Nephron (organoid): ENCODE data around the gene TLE3.

Source experiments
- H3K27ac Mint-ChIP-seq, 3 experiments: 2 replicates each; pipeline ENCODE4 v1.8.0; 2020; ENCODE audit warnings: mixed read lengths in 3 of 3, mild to moderate bottlenecking in 2 of 3, moderate library complexity in 1 of 3
- H3K27me3 Mint-ChIP-seq: 2 replicates; pipeline ENCODE4 v1.8.0; 2021; ENCODE audit warnings: low read depth, mild to moderate bottlenecking, moderate library complexity, mixed read lengths
- H3K36me3 Mint-ChIP-seq: 2 replicates; pipeline ENCODE4 v1.8.0; 2020; ENCODE audit warnings: low read depth, mixed read lengths
- H3K4me1 Mint-ChIP-seq: 2 replicates; pipeline ENCODE4 v1.8.0; 2020; ENCODE audit warnings: mixed read lengths
- H3K4me3 Mint-ChIP-seq, 3 experiments: 2 replicates each; pipeline ENCODE4 v1.8.0; 2020; ENCODE audit warnings: mild to moderate bottlenecking in 3 of 3, mixed read lengths in 3 of 3, moderate library complexity in 2 of 3
- H3K9me3 Mint-ChIP-seq: 2 replicates; pipeline ENCODE4 v1.8.0; 2020; ENCODE audit warnings: mixed read lengths
- CTCF ChIP-seq, 3 experiments: fragments of 200-600 bp; sonication (generic); IDR thresholded peaks; one replicate each; pipeline ENCODE4 v1.5.0; 2021; ENCODE audit warnings: antibody characterized with exemption in 3 of 3; ENCODE audit not compliant: unreplicated experiment in 3 of 3

The TLE3 gene

GRCh38 chr15:70057931-70058641 lies 39.6 kb downstream of the TLE3 start:
- H3K4me1 Mint-ChIP-seq = peaks cover 39% of the 10 kb centered on the region
- H3K27ac Mint-ChIP-seq = no peak overlapping the region
- H3K4me3 Mint-ChIP-seq = no peak overlapping the region
- H3K27me3 Mint-ChIP-seq = peaks cover 28% of the 10 kb centered on the region
- no peak for TF ChIP-seq CTCF (IDR thresholded peaks at IDR 0.05; ENCODE audit: unreplicated experiment in 3 of 3)
- peaks cover 82% of the 10 kb centered on the region for H3K36me3 Mint-ChIP-seq
- H3K9me3 Mint-ChIP-seq = no peaks in the 10 kb centered on the region

GRCh38 chr15:70056091-70056680 lies 41.5 kb downstream of the TLE3 start:
- H3K9me3 Mint-ChIP-seq = no peaks in the 10 kb centered on the region
- peaks cover 28% of the 10 kb centered on the region for H3K27me3 Mint-ChIP-seq
- peaks cover 27% of the 10 kb centered on the region for H3K4me1 Mint-ChIP-seq
- H3K36me3 Mint-ChIP-seq = peaks cover 91% of the 10 kb centered on the region
- TF ChIP-seq CTCF (IDR thresholded peaks at IDR 0.05; ENCODE audit: unreplicated experiment in 3 of 3) = no peak
- no peak overlapping the region for H3K4me3 Mint-ChIP-seq
- no peak overlapping the region for H3K27ac Mint-ChIP-seq

- Mint-ChIP-seq H3K9me3 (no peaks in the 10 kb centered on the region), H3K27ac (no peak overlapping the region), H3K4me3 (no peak overlapping the region), H3K36me3 (peaks cover 91% of the 10 kb centered on the region), H3K4me1 (peaks cover 26% of the 10 kb centered on the region), H3K27me3 (peaks cover 23% of the 10 kb centered on the region)
- TF ChIP-seq CTCF (IDR thresholded peaks at IDR 0.05; ENCODE audit: unreplicated experiment in 3 of 3) = no peak
These were observed 42.1 kb downstream of the TLE3 start for GRCh38 chr15:70055601-70056051.

GRCh38 chr15:70054884-70055387 lies 42.8 kb downstream of the TLE3 start:
- H3K4me3 Mint-ChIP-seq = no peak overlapping the region
- peaks cover 30% of the 10 kb centered on the region for H3K4me1 Mint-ChIP-seq
- no peaks in the 10 kb centered on the region for H3K9me3 Mint-ChIP-seq
- peaks cover 91% of the 10 kb centered on the region for H3K36me3 Mint-ChIP-seq
- peaks cover 20% of the 10 kb centered on the region for H3K27me3 Mint-ChIP-seq
- no peak for TF ChIP-seq CTCF (IDR thresholded peaks at IDR 0.05; ENCODE audit: unreplicated experiment in 3 of 3)
- no peak overlapping the region for H3K27ac Mint-ChIP-seq

GRCh38 chr15:70054366-70054765 lies 43.4 kb downstream of the TLE3 start:
- Mint-ChIP-seq H3K9me3 (no peaks in the 10 kb centered on the region), H3K27me3 (peaks cover 14% of the 10 kb centered on the region), H3K4me3 (no peak overlapping the region), H3K27ac (no peak overlapping the region), H3K36me3 (peaks cover 91% of the 10 kb centered on the region), H3K4me1 (peaks cover 36% of the 10 kb centered on the region)
- no peak for TF ChIP-seq CTCF (IDR thresholded peaks at IDR 0.05; ENCODE audit: unreplicated experiment in 3 of 3)
